Embryonic facial prominence (tissue), 1 donor: ENCODE measurements around the gene MICU2.

Experiments
- DNase-seq: peaks from one replicate; pipeline ENCODE4 v3.0.0-alpha.2; 2016; ENCODE audit errors: extremely low spot score

Gene MICU2

DNA sequence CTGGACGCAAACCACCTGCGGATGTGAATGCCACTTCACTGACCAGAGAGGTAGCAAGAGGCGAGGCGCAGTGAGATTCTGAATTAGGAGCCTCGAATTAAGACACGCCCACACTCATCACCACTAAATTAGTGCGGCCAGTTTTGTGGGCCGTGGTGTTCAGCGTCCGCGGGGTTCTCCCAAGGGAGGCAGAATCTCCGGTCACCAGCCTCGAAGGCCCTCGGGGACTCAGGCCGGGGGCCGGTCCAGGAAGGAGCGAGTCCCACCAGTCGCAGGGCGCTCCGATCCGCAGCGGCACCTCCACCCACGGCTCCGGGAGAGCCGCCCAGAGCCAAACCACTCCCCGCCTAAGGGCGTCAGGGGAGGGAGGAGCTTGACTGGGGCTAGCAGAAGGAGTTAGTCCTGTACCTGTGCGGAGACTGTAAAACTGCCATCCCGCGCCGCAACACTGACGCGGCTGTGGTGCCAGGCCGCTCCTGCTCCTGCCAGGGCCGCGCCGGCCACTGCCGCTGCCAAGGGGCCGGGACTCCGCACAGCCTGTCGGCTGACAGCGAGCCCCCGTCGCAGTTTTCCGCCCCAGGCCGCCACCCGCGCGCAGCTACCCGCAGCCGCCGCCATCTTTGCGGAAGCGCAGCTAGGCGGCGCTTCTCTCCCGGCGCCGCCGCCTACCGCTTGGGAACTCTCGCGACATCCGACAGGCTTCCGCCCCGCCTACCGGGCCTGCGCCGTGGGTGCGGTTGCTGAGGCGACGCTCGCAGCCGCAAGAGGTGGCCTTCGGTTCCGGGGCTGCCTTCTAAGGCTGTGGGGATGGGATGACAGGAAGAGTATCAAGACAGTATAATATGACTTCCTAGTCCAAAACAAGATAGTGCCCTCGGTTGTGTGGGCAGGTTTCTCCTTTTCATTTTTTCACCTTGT lies at the start of gene MICU2:
Gene MICU2 (minus strand): TSS at position 640 of the 918 bp plus-strand sequence. CDS start 22 bp downstream, at position 618.
- peak; percentile 89 for DNase-seq

DNA sequence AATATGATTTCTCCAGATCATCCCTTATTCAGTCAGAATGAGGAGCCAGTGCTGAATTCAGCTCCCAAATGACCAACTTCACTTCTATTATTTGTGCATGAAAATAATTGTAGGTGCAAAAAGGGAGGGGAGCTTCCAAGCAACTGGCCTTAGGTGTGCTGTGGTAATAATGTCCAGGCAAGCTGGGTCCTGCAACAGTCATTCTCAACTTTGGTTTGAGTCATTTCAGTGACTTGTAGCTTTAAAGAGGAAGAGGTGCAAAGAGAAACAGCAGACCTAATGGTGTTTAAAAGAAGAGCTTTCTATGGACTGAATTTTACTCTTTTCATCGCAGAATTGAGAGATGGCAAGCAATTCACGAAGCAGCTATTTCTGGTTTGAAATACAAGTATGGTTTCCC lies 37.7 kb upstream of the MICU2 start:
- DNase-seq, result no peak

GRCh38 chr13:21639561-21639960 lies 35.6 kb upstream of the MICU2 start:
- DNase-seq, result no peak

GRCh38 chr13:21638319-21639282 lies 34.6 kb upstream of the MICU2 start:
- peak; percentile 16 for DNase-seq

GRCh38 chr13:21637296-21637695 lies 33.3 kb upstream of the MICU2 start:
- DNase-seq, result no peak

DNA sequence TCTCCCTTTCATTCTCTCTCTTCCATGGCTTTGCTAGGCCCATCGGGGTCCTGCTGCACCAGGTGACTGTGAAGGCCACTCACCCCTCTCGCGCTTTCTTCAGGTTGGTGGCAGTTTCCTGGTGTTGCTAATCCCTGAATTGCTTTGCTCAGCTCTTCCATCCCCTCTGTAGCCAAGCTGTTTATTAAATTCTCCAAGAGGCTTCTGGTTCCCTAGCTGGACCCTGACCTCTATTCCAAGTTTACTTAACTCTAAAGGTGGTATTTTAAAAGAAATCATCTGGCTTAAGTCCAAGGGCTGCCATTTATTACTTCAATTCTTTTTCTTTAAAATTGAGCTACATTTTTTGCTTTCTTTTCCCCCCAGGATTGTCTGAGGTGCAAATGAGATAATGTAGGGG lies 32.7 kb upstream of the MICU2 start:
- DNase-seq, result no peak

DNA sequence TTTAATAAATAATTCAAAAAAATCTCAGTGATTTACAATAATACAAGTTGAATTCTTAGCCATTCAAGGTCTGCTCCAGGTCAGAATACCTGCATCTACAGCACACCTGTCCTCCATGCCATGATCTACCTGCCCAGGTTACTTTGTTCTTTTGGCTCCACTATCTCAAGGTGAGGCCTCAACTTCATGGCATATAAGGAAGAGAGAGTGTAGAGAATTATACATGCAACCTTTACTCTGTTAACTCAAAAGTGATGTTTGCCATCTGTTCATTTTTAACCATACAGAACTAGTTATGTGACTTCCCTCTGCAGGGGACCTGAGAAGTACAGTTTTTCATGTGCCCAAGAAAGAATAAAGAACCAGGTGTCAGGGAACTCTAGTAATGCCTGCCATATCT lies 28.2 kb upstream of the MICU2 start:
- no peak for DNase-seq

DNA sequence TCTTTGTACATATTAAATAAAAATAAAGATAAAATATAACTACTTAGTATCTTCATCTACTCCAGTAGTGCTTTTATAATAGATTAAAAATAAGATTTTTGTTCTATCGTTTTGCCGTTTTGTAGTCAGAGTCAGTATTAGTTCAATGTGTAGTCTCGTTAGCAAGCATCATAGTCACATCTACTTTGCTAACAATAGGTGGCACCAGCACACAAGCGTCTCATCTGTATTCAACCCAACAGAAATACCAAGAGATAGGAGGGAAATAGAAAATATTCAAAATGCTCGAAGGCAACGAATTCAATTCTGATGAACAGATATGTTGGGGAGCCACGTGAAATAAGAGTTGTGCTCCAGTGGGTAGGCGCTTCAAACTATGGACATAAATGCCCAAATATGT lies 21.4 kb upstream of the MICU2 start:
- DNase-seq, result no peak

GRCh38 chr13:21620861-21621260 lies 16.9 kb upstream of the MICU2 start:
- no peak for DNase-seq

- DNase-seq, result no peak
These were observed 15.8 kb upstream of the MICU2 start for GRCh38 chr13:21619633-21620220.

DNA sequence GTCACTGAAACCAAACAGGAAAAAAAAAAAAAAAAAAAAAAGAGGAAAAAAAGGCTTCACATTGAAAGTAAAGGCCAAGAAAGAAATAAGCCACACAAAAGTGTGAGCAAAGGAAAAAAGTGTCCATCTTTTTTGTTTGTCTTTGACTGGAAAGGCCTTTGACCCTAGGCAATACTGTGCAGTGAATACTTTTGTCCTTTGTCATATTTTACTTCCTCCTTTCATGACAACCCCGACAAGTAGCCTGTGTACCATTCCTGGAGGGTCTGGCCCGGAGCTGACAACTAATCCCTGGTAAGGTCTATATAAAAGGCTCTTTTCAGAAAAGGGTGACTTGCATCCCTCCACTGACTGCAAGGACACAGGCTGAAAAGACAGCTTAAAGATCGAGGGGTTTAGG lies 12.9 kb upstream of the MICU2 start:
- no peak for DNase-seq

DNA sequence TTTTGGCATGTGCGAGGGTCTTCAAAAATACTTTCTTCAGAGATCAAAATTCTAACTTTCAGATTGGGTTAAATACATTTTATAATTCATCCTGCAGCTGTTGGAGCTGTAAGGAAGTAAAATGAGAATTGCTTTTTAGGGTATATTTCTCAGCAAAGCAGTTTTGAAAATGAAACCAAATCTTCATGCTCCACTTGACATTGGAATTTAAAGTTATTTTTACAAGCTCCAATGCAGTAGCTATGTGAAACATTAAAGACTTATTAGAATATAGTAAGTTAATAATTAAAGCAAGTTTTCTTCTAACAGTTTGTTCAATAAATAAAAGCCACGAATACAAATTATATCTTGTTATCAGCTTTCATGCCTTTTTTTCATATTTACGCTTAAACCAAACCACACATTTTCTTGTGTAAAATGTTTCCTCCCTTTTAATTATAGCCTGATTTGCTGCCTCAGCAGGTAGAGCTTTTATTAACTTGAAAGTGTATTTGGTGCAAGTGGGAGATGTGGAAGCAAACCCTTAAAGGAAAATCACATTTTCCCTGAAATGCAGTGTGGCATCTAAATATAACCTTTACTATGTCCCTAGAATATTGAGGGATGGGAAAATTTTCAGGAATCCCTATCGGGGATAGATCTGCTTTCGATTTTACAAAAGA lies 12.4 kb upstream of the MICU2 start:
- no peak for DNase-seq

DNA sequence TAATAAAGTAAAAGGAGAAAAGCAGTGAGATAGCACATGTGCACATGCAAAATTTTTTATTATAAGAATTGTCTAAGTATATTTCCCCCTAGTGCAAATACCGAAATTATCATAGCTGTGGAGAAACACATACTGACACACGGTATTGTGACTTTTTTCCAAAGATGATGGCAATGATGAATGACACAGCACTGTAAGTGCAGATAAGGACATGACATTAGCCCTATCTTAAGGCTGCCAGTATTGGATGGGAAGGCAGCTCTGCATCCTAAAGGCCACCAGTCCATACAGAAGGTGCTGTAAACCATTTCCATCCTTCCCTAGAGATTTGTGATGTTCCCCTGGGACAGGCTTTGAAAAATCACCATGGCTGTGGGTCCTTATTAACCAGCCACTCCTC lies 11.5 kb upstream of the MICU2 start:
- no peak for DNase-seq

GRCh38 chr13:21613791-21614190 lies 9.8 kb upstream of the MICU2 start:
- DNase-seq, result no peak

GRCh38 chr13:21611385-21611784 lies 7.4 kb upstream of the MICU2 start:
- DNase-seq, result no peak

DNA sequence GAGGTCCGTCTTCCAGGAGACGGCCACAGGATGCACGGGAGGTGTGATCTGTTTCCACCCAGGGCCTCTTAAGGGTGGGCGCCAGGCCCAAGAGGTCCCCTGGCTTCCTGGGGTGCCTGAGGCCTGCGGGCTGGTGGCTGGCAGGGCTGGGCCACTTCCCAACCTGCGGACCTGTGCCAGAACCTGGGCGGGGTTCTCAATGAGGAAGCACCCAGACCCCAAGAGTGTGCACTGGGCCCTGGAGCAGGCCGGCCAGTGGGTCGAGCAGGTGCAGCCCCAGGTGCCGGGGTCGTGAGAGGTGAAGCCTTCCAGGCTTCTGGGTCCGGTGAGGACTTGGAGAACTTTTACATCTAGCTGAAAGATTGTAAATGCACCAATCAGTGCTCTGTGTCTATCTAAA lies 6.7 kb upstream of the MICU2 start:
- DNase-seq, result no peak

DNA sequence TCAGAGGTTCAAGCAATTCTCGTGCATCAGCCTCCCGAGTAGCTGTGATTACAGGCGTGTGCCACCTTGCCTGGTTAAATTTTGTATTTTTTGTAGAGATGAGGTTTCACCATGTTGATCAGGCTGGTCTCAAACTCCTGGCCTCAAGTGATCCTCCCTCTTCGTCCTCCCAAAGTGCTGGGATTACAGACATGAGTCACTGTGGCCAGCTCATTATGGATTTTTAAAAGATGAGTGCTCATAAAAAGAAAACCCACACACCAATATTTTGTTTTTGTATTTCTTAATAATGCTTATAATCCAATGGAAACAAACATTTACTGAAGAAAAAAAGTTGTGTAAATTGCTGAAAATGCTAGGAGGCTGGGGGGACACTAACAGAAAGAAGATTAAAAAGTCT lies 5.0 kb upstream of the MICU2 start:
- DNase-seq, result no peak

- DNase-seq, result no peak
These were observed 2.8 kb upstream of the MICU2 start for GRCh38 chr13:21606796-21607195.

- DNase-seq, result no peak
These were observed 2.3 kb upstream of the MICU2 start for GRCh38 chr13:21606251-21606650.

DNA sequence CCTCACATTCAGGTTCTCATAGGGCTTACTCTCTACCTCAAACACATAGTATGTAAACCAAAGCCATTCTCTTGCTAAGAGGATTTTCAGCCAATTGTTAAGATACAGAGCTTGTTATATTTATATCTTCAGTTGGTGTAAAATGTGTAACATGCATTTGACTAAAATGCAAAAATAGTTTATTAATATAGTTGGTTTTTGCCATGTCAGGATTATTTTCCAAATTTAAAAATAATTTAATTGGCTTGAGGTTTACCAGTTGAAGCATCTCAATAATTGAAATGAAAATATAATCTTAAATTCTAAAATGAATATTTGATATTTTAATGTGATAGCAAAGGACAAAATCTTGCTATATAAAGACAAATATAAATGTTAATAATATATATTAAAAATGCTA lies 7.2 kb downstream of the MICU2 start:
- no peak for DNase-seq

DNA sequence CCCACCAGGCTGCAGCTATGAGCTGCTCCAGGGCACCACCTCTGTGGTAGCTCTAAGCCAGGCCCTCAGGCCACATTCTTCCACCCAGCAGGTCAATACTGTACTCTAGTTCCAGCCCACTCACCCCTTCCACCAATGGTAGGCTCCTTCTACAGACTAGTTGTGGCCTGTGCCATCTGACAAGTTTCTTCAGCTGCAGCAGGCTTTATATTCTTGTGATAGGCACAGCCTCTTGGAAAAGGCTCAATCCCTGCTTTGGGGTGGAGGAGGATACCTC lies 8.5 kb downstream of the MICU2 start:
- DNase-seq, result no peak
